Caco-2 (cell line): ENCODE results near the gene MARK4. TPM values are rescaled to one million over a fixed set of nuclear protein-coding genes. Genes with fewer than 3 reads are reported as not detected.
A peak's percentile ranks its signal among the peaks of the same experiment; 100 is the strongest.

ENCODE experiments used
- BruUV-seq: library from RNA; stranded (reverse); fragments of 400-500 nt; replicated peaks from 2 replicates; lab custom pipeline; 2021; lab: Mats Ljungman, UMichigan
- CTCF ChIA-PET: fragments of 300-600 bp; sonication (Branson Sonifier 250); formaldehyde crosslinking; loops from one replicate; lab custom pipeline; 2022; ENCODE audit warnings: antibody characterized with exemption; lab: Charles Lee
- POLR2A ChIA-PET: fragments of 300-600 bp; sonication (Branson Sonifier 250); formaldehyde crosslinking; loops from one replicate; lab custom pipeline; 2022; ENCODE audit warnings: antibody characterized with exemption; lab: Charles Lee
- DNase-seq, 2 experiments: peaks; one replicate each; pipeline versions ENCODE4 v3.0.0 to v3.0.0-alpha.2; 2020 to 2022
- H3K27me3 ChIP-seq: replicated peaks from 2 replicates; pipeline ENCODE4 v1.6.0; 2011; ENCODE audit warnings: low read length; ENCODE audit not compliant: control insufficient read depth, insufficient read depth
- H3K36me3 ChIP-seq: 2 replicates; pipeline ENCODE4 v1.5.1; 2011; ENCODE audit warnings: low read length; ENCODE audit not compliant: control insufficient read depth, insufficient read depth
- H3K4me1 ChIP-seq: fragments of 250-450 bp; sonication (Bioruptor Pico); 2 replicates; pipeline ENCODE4 v1.5.1; 2020; ENCODE audit warnings: mild to moderate bottlenecking
- H3K4me3 ChIP-seq: 2 replicates; pipeline ENCODE4 v1.5.1; 2011; ENCODE audit warnings: low read depth, mild to moderate bottlenecking, control low read depth, low read length
- H3K9me3 ChIP-seq: fragments of 250-450 bp; sonication (Bioruptor Pico); 2 replicates; pipeline ENCODE4 v1.5.1; 2020; ENCODE audit warnings: mild to moderate bottlenecking, moderate library complexity
- H3K27ac Mint-ChIP-seq: one replicate; pipeline ENCODE4 v1.8.0; 2022; ENCODE audit warnings: mixed read lengths; ENCODE audit not compliant: unreplicated experiment
- H3K27me3 Mint-ChIP-seq: one replicate; pipeline ENCODE4 v1.8.0; 2022; ENCODE audit warnings: mixed read lengths; ENCODE audit not compliant: insufficient read depth, unreplicated experiment
- H3K36me3 Mint-ChIP-seq: one replicate; pipeline ENCODE4 v1.8.0; 2022; ENCODE audit warnings: mild to moderate bottlenecking, mixed read lengths; ENCODE audit not compliant: insufficient read depth, unreplicated experiment
- H3K4me1 Mint-ChIP-seq: one replicate; pipeline ENCODE4 v1.8.0; 2022; ENCODE audit warnings: low read depth, mixed read lengths; ENCODE audit not compliant: unreplicated experiment
- H3K4me3 Mint-ChIP-seq: one replicate; pipeline ENCODE4 v1.8.0; 2022; ENCODE audit warnings: mild to moderate bottlenecking, moderate library complexity, mixed read lengths; ENCODE audit not compliant: unreplicated experiment
- H3K9me3 Mint-ChIP-seq: one replicate; pipeline ENCODE4 v1.8.0; 2022; ENCODE audit warnings: mixed read lengths; ENCODE audit not compliant: unreplicated experiment
- CTCF ChIP-seq, 2 experiments: fragments of 200-600 bp in 1 of 2; IDR thresholded peaks; 1 replicate in 1 of 2; 2 replicates in 1 of 2; pipeline versions ENCODE4 v1.5.1 to v1.8.0; 2011 to 2022; ENCODE audit warnings: antibody characterized with exemption in 1 of 2, control low read depth in 1 of 2, inconsistent platforms in 1 of 2, low read depth in 1 of 2, low read length in 1 of 2, mild to moderate bottlenecking in 1 of 2, moderate library complexity in 1 of 2; ENCODE audit not compliant: insufficient read depth in 1 of 2, severe bottlenecking in 1 of 2, unreplicated experiment in 1 of 2
- intact Hi-C: fragments of 100-400 bp; cut with micrococcal nuclease; formaldehyde crosslinking; loops from one replicate; pipeline ENCODE4 v1.10.0; 2022; ENCODE audit not compliant: unreplicated experiment
- total RNA-seq: library from RNA; stranded (reverse); gene quantifications from 2 replicates; pipeline ENCODE4 v1.2.3, GENCODE V29; 2022

The MARK4 gene
- total RNA-seq, 1 experiment from 2014 or later, result 30.3 TPM

DNA sequence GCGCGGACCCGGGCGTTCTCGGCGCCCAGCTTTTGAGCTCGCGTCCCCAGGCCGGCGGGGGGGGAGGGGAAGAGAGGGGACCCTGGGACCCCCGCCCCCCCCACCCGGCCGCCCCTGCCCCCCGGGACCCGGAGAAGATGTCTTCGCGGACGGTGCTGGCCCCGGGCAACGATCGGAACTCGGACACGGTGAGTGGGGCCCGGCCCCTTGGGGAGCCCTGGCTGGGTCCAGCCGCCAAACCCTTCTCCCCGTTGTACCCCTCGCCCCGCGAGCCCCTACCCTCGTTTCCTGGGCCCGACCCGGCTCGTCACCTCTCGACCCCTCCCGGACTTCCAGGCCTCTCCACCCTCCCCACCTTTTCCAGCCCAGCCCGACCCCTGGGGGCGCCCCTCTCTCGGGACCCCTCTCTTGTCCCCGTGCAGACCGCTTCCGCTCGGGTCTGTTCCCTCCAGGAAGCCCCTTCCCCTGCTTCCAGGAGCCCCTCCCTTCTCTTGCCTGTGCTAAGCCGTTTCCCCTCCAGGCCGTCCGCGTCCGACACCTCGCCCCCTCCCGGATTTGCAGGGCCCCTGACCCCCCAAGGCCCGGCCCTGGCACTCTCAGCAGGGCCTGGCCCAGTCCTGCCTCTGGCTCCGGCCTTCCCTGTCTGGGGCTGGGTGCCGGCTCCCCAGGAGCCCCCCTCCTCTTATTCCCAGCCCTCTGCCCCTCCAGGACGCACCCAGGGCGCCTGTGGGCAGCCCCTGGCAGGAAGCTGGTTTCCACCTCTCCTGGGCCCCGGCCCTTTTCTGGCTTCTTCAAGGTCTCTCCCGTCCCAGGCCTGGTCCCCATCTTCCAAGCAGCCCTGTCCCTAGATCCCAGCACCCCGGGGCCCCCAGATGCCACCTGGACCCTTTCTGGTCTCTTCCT lies 632 bp downstream of the MARK4 start:
- Mint-ChIP-seq H3K4me3 (peak overlapping the region; percentile 73), H3K27ac (peak overlapping the region; percentile 58), H3K9me3 (no peaks in the 10 kb centered on the region), H3K4me1 (peaks cover 7% of the 10 kb centered on the region), H3K36me3 (peaks cover 11% of the 10 kb centered on the region), H3K27me3 (no peaks in the 10 kb centered on the region)
- H3K4me1 ChIP-seq, result peaks cover 3% of the 10 kb centered on the region; the same call in 1 of the 2 replicates
- POLR2A ChIA-PET, result no interaction called here
- intact Hi-C loops, result loop anchor here (5.0 kb wide), 1 partner anchor 86 kb away; no protein-coding TSS in a partner anchor
- no peaks in the 10 kb centered on the region for H3K27me3 ChIP-seq
- DNase-seq, result peak in 1 of 2 experiments; percentile 18
- no peaks in the 10 kb centered on the region for H3K36me3 ChIP-seq
- no peaks in the 10 kb centered on the region for H3K9me3 ChIP-seq
- peak overlapping the region; percentile 83 for H3K4me3 ChIP-seq
- CTCF ChIA-PET, result interaction anchor here (0.5 to 0.6 kb wide), 2 partner anchors 224 to 227 kb away, joined by 3 to 7 read pairs; no protein-coding TSS in a partner anchor
- TF ChIP-seq CTCF (IDR thresholded peaks at IDR 0.05; ENCODE audit: insufficient read depth in 1 of 2, low read depth in 1 of 2, low read length in 1 of 2, severe bottlenecking in 1 of 2, unreplicated experiment in 1 of 2), result no peak
- no TSS peak for BruUV-seq

DNA sequence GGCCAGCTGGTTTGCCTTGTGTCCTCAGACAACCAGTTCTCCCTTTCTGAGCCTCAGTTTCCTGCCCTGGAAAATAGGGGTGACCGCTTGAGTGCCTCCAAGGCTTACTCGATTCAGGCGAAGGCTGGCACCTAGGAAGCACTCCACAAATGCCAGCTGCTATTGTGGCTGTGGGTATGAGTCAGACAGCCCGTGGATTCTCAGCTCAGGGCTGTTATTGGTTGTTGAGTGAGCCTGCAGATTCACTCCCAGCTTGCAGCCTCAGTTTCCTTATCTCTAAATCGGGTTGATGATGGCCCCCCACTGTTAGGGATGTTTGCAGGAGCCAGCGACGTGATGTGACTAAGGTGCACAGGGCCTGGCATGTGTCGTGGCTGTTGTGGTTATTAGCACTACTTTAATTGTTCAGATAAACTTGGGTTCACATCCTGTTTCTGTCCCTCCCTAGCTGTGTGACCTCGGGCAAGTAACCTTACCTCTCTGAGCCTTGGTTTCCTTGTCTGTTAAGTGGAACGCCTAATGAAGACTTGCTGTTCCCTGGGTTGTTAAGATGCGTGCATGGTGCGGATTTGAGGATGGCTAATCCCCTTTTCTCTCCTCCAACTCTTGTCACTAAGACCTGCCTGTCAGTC lies 2.4 kb downstream of the MARK4 start:
- POLR2A ChIA-PET, result no interaction called here
- CTCF ChIA-PET, result interaction anchor here (0.5 kb wide), 1 partner anchor 97 kb away, joined by 3 read pairs; no protein-coding TSS in a partner anchor
- peak overlapping the region; percentile 32 for H3K27ac Mint-ChIP-seq
- Histone ChIP-seq H3K4me3 (no peak overlapping the region), H3K9me3 (no peaks in the 10 kb centered on the region), H3K4me1 (peaks cover 3% of the 10 kb centered on the region; the same call in 1 of the 2 replicates), H3K36me3 (no peaks in the 10 kb centered on the region), H3K27me3 (no peaks in the 10 kb centered on the region)
- peak overlapping the region; percentile 73 for H3K4me3 Mint-ChIP-seq
- intact Hi-C loops, result loop anchor here (5.0 kb wide), 1 partner anchor 84 kb away; no protein-coding TSS in a partner anchor
- peaks cover 11% of the 10 kb centered on the region for H3K36me3 Mint-ChIP-seq
- no peaks in the 10 kb centered on the region for H3K27me3 Mint-ChIP-seq
- no peaks in the 10 kb centered on the region for H3K9me3 Mint-ChIP-seq
- peaks cover 7% of the 10 kb centered on the region for H3K4me1 Mint-ChIP-seq
- no peak for TF ChIP-seq CTCF (IDR thresholded peaks at IDR 0.05; ENCODE audit: insufficient read depth in 1 of 2, low read depth in 1 of 2, low read length in 1 of 2, severe bottlenecking in 1 of 2, unreplicated experiment in 1 of 2)
- no peak for DNase-seq
- BruUV-seq, result no TSS peak

GRCh38 chr19:45254044-45254531 lies 3.0 kb downstream of the MARK4 start:
- intact Hi-C loops, result loop anchor here (5.0 kb wide), 1 partner anchor 83 kb away; no protein-coding TSS in a partner anchor
- H3K4me3 Mint-ChIP-seq, result no peak overlapping the region
- H3K4me3 ChIP-seq, result no peak overlapping the region
- no peaks in the 10 kb centered on the region for H3K36me3 ChIP-seq
- no peaks in the 10 kb centered on the region for H3K27me3 Mint-ChIP-seq
- no TSS peak for BruUV-seq
- no peaks in the 10 kb centered on the region; the same call in 1 of the 2 replicates for H3K4me1 ChIP-seq
- no peaks in the 10 kb centered on the region for H3K9me3 Mint-ChIP-seq
- peak overlapping the region; percentile 32 for H3K27ac Mint-ChIP-seq
- H3K4me1 Mint-ChIP-seq, result peaks cover 7% of the 10 kb centered on the region
- peak in 1 of 2 experiments; percentile 35 for DNase-seq
- POLR2A ChIA-PET, result interaction anchor here (0.8 kb wide), 1 partner anchor 72 kb away, joined by 3 read pairs; no protein-coding TSS in a partner anchor
- no peaks in the 10 kb centered on the region for H3K9me3 ChIP-seq
- H3K27me3 ChIP-seq, result no peaks in the 10 kb centered on the region
- CTCF ChIA-PET, result no interaction called here
- H3K36me3 Mint-ChIP-seq, result peaks cover 11% of the 10 kb centered on the region
- TF ChIP-seq CTCF (IDR thresholded peaks at IDR 0.05; ENCODE audit: insufficient read depth in 1 of 2, low read depth in 1 of 2, low read length in 1 of 2, severe bottlenecking in 1 of 2, unreplicated experiment in 1 of 2), result peak; percentile 28 to 35
